Lower lobe of right lung (tissue), 2 donors: Measurements from ENCODE around the gene MRPS18C. TPM values are rescaled to one million over a fixed set of nuclear protein-coding genes. Genes with fewer than 3 reads are reported as not detected.
"Not testable (repeated sequence)": the region's sequence is repeated elsewhere in the genome, so short reads cannot be mapped to it uniquely, and the experiment has no call there.

Source experiments
- ATAC-seq, 2 donors: fragments of 200-7000 bp; cut with Tn5 transposase; one replicate each; pipeline ENCODE4 v1.9.1; 2020 to 2022; ENCODE audit warnings: mild to moderate bottlenecking in 2 of 2, moderate library complexity in 2 of 2
- DNase-seq: peaks from one replicate; pipeline ENCODE4 v3.0.0-alpha.2; 2020
- H3K27ac ChIP-seq: fragments of 200-600 bp; one replicate; pipeline ENCODE4 v1.8.0; 2022
- H3K27me3 ChIP-seq: fragments of 200-600 bp; one replicate; pipeline ENCODE4 v1.8.0; 2022; ENCODE audit warnings: low read depth
- H3K36me3 ChIP-seq: fragments of 200-600 bp; one replicate; pipeline ENCODE4 v1.8.0; 2022; ENCODE audit warnings: mild to moderate bottlenecking
- H3K4me1 ChIP-seq: fragments of 200-600 bp; one replicate; pipeline ENCODE4 v1.8.0; 2022
- H3K4me3 ChIP-seq: fragments of 200-600 bp; one replicate; pipeline ENCODE4 v1.8.0; 2022; ENCODE audit warnings: mild to moderate bottlenecking
- H3K9me3 ChIP-seq: fragments of 200-600 bp; one replicate; pipeline ENCODE4 v1.8.0; 2022
- CTCF ChIP-seq: fragments of 200-600 bp; IDR thresholded peaks from one replicate; pipeline ENCODE4 v1.8.0; 2022; ENCODE audit warnings: antibody characterized with exemption, mild to moderate bottlenecking
- intact Hi-C: fragments of 100-400 bp; cut with DNase I; formaldehyde crosslinking; loops from one replicate; pipeline ENCODE4 v1.11.0; 2022
- total RNA-seq: library from RNA; stranded (reverse); fragmentation: NEBNext Ultra II Directional; extraction: Animal tissue kit (Norgen Biotek cat#: 25700); gene quantifications from one replicate; pipeline ENCODE4 v1.2.1, GENCODE V29; 2021
- donor health status: DM: no; HTN: yes; CAD: no; lungs with severe emphysema.

MRPS18C gene
- total RNA-seq, 1 donor from 2014 or later = 40.8 TPM

- H3K4me3 ChIP-seq = no peak overlapping the region
- no peak overlapping the region for H3K27ac ChIP-seq
- no peaks in the 10 kb centered on the region for H3K9me3 ChIP-seq
- intact Hi-C loops = no loop called here
- no peaks in the 10 kb centered on the region for H3K4me1 ChIP-seq
- no peak for TF ChIP-seq CTCF
- no peaks in the 10 kb centered on the region for H3K36me3 ChIP-seq
- H3K27me3 ChIP-seq = no peaks in the 10 kb centered on the region
- no peak for ATAC-seq
- no peak for DNase-seq
Measured at GRCh38 chr4:83498187-83498586, 42.3 kb downstream of the MRPS18C start.

GRCh38 chr4:83501671-83502070 lies 45.8 kb downstream of the MRPS18C start:
- H3K36me3 ChIP-seq, ATAC-seq, DNase-seq, intact Hi-C loops, H3K4me3 ChIP-seq, H3K4me1 ChIP-seq, H3K27ac ChIP-seq, H3K27me3 ChIP-seq, H3K9me3 ChIP-seq: not testable (repeated sequence)

DNA sequence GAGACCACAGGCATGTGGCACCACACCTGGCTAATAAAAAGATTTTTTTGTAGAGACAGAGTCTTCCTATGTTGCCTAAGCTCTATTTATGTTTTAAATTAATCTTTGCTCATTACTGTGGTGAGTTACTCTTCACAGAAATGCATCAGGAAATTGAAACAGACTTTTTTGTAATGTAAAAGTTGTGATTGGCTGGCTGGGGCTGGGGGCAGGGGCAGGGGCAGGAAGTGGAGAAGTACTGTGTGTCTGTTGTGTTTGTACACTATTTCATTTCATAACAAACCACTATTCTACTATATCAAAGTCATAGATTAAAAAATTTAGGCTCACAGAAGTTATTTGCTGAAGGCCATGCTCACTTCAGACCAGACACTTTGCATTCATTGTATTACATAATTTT lies 48.1 kb downstream of the MRPS18C start:
- Histone ChIP-seq H3K36me3 (no peaks in the 10 kb centered on the region), H3K27me3 (no peaks in the 10 kb centered on the region), H3K27ac (no peak overlapping the region), H3K9me3 (no peaks in the 10 kb centered on the region), H3K4me1 (peaks cover 10% of the 10 kb centered on the region), H3K4me3 (no peak overlapping the region)
- DNase-seq (no peak), ATAC-seq (no peak)
- no peak for TF ChIP-seq CTCF
- intact Hi-C loops = no loop called here

DNA sequence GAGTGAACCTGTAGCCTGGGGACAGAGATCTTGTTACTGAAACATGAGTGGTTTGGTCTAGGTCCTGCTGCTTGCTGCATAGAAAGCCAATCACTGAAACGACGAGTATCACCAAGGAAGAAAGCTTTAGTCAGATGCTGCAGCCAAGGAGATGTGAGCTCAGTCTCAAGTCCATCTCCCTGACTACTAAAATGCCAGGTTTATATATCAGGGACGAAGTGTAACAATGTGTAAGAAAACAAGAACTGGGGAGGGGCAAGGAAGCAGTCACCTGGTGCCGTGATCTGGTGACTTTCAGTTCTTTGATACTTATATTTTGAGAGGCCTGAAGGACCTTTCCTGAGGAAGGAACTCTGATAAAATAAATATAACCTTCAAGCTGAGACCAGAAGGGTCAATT lies 48.6 kb downstream of the MRPS18C start:
- TF ChIP-seq CTCF = no peak
- intact Hi-C loops = no loop called here
- H3K9me3 ChIP-seq = no peaks in the 10 kb centered on the region
- DNase-seq (no peak), ATAC-seq (peak; percentile 48 to 65)
- peaks cover 10% of the 10 kb centered on the region for H3K4me1 ChIP-seq
- H3K27me3 ChIP-seq = no peaks in the 10 kb centered on the region
- no peak overlapping the region for H3K4me3 ChIP-seq
- H3K27ac ChIP-seq = no peak overlapping the region
- no peaks in the 10 kb centered on the region for H3K36me3 ChIP-seq

DNA sequence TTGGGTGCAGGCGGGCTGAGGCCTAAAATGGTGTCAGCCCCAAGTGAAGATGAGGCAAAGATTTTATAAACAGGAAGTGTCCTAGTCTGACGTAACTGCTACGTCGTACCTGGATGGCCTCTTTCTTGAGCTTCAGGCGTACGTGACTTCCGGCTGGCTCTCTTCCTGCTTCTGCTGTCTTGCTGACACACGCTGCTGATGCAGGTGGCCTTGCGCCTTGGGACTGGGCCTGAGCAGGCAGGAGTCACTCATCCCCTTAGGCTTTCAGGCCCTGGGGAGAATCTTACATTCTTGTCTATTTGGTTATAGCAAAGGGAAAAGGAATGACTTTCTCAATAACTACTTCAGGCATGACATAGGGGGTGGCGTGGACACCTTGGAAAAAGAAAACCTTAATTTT lies 49.1 kb downstream of the MRPS18C start:
- Histone ChIP-seq H3K27me3 (no peaks in the 10 kb centered on the region), H3K27ac (no peak overlapping the region), H3K9me3 (no peaks in the 10 kb centered on the region), H3K4me3 (no peak overlapping the region), H3K36me3 (no peaks in the 10 kb centered on the region), H3K4me1 (peaks cover 10% of the 10 kb centered on the region)
- ATAC-seq (peak in 1 of 2 donors; percentile 23), DNase-seq (no peak)
- no peak for TF ChIP-seq CTCF
- intact Hi-C loops = no loop called here

GRCh38 chr4:83509156-83509585 lies 53.3 kb downstream of the MRPS18C start:
- DNase-seq (peak; percentile 72), ATAC-seq (peak; percentile 67 to 76)
- H3K4me1 ChIP-seq, intact Hi-C loops, H3K36me3 ChIP-seq, H3K27me3 ChIP-seq, H3K27ac ChIP-seq, H3K4me3 ChIP-seq, H3K9me3 ChIP-seq: not testable (repeated sequence)
- TF ChIP-seq CTCF = peak; percentile 80
